DND-41 (cell line): ENCODE data around the gene B4GALT6.

Source experiments
- ATAC-seq: fragments of 200-7000 bp; cut with Tn5 transposase; 3 replicates; pipeline ENCODE4 v1.9.1; 2021; ENCODE audit warnings: low read depth; ENCODE audit not compliant: insufficient read depth
- DNase-seq: peaks from one replicate; pipeline ENCODE4 v3.0.0-alpha.2; 2020
- H2AFZ ChIP-seq: 2 replicates; pipeline ENCODE4 v1.6.0; 2012; ENCODE audit warnings: low read depth, low read length
- H3K27ac ChIP-seq: 2 replicates; pipeline ENCODE4 v1.5.1; 2012; ENCODE audit warnings: low read length, inconsistent platforms
- H3K27me3 ChIP-seq: fragments of 200-600 bp; sonication (generic); 2 replicates; pipeline ENCODE4 v1.6.0; 2012; ENCODE audit warnings: low read length, mild to moderate bottlenecking, inconsistent platforms; ENCODE audit not compliant: insufficient read depth, poor library complexity
- H3K36me3 ChIP-seq: 2 replicates; pipeline ENCODE4 v1.5.1; 2012; ENCODE audit warnings: low read length, inconsistent platforms; ENCODE audit not compliant: insufficient read depth
- H3K4me1 ChIP-seq: 2 replicates; pipeline ENCODE4 v1.5.1; 2012; ENCODE audit warnings: mild to moderate bottlenecking, low read length; ENCODE audit not compliant: insufficient read depth
- H3K4me2 ChIP-seq: 2 replicates; pipeline ENCODE4 v1.6.0; 2012; ENCODE audit warnings: mild to moderate bottlenecking, moderate library complexity, low read length, inconsistent platforms; ENCODE audit not compliant: insufficient read depth
- H3K4me3 ChIP-seq, 2 experiments: fragments of 200-600 bp in 1 of 2; shearing (Covaris generic) in 1 of 2; 2 replicates each; pipeline ENCODE4 v1.5.1; 2012 to 2016; ENCODE audit warnings: inconsistent platforms in 2 of 2, low read length in 2 of 2, mild to moderate bottlenecking in 2 of 2, low read depth in 1 of 2, moderate library complexity in 1 of 2
- H3K79me2 ChIP-seq: 2 replicates; pipeline ENCODE4 v1.6.0; 2012; ENCODE audit warnings: low read length, inconsistent platforms; ENCODE audit not compliant: insufficient read depth
- H3K9ac ChIP-seq: 2 replicates; pipeline ENCODE4 v1.6.0; 2012; ENCODE audit warnings: low read depth, mild to moderate bottlenecking, inconsistent platforms, low read length, moderate library complexity
- H3K9me3 ChIP-seq: 2 replicates; pipeline ENCODE4 v1.5.1; 2012; ENCODE audit warnings: low read length, moderate library complexity, mild to moderate bottlenecking, inconsistent platforms; ENCODE audit not compliant: insufficient read depth, severe bottlenecking
- H4K20me1 ChIP-seq: 2 replicates; pipeline ENCODE4 v1.6.0; 2012; ENCODE audit warnings: low read length; ENCODE audit not compliant: insufficient read depth
- EZH2 ChIP-seq: IDR thresholded peaks from 3 replicates; pipeline ENCODE4 v1.6.1; 2012; ENCODE audit warnings: borderline replicate concordance, low read depth, mild to moderate bottlenecking, moderate library complexity, low read length, inconsistent platforms; ENCODE audit not compliant: severe bottlenecking
- TF ChIP-seq, protein P1 (sequence below): IDR thresholded peaks from 2 replicates; pipeline ENCODE4 v1.5.1; 2012; ENCODE audit warnings: borderline replicate concordance, low read length, moderate library complexity, mild to moderate bottlenecking; ENCODE audit not compliant: poor library complexity, severe bottlenecking; ENCODE audit errors: extremely low read depth

B4GALT6 gene

DNA sequence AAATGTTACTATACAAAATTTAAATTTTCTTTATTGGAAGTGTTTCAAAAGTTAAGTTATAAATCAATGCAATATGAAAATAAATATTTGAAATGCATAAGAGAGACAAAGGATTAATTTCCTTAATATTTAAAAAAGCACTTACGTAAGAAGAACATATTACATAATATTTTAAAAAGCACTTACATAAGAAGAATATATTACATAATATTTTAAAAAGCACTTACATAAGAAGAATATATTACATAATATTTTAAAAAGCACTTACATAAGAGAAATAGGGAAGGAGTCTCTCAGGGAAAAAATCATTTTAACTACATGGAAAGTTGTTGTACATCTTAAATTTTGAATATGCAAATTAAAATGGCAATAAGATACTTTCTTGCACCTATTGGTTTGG is 17.4 kb upstream of the B4GALT6 start:
- no peak for DNase-seq
- no peak overlapping the region for H2AFZ ChIP-seq
- peaks cover 3% of the 10 kb centered on the region for H3K27me3 ChIP-seq
- no peak for ATAC-seq
- no peak for TF ChIP-seq EZH2
- TF ChIP-seq, protein P1, sequence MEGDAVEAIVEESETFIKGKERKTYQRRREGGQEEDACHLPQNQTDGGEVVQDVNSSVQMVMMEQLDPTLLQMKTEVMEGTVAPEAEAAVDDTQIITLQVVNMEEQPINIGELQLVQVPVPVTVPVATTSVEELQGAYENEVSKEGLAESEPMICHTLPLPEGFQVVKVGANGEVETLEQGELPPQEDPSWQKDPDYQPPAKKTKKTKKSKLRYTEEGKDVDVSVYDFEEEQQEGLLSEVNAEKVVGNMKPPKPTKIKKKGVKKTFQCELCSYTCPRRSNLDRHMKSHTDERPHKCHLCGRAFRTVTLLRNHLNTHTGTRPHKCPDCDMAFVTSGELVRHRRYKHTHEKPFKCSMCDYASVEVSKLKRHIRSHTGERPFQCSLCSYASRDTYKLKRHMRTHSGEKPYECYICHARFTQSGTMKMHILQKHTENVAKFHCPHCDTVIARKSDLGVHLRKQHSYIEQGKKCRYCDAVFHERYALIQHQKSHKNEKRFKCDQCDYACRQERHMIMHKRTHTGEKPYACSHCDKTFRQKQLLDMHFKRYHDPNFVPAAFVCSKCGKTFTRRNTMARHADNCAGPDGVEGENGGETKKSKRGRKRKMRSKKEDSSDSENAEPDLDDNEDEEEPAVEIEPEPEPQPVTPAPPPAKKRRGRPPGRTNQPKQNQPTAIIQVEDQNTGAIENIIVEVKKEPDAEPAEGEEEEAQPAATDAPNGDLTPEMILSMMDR = no peak
- H3K4me1 ChIP-seq = no peaks in the 10 kb centered on the region
- no peak overlapping the region for H3K9ac ChIP-seq
- H3K27ac ChIP-seq = no peak overlapping the region
- H3K79me2 ChIP-seq = no peaks in the 10 kb centered on the region
- H3K4me2 ChIP-seq = no peak overlapping the region
- no peaks in the 10 kb centered on the region for H3K9me3 ChIP-seq
- H4K20me1 ChIP-seq = no peaks in the 10 kb centered on the region
- H3K4me3 ChIP-seq = no peak overlapping the region
- no peaks in the 10 kb centered on the region for H3K36me3 ChIP-seq

DNA sequence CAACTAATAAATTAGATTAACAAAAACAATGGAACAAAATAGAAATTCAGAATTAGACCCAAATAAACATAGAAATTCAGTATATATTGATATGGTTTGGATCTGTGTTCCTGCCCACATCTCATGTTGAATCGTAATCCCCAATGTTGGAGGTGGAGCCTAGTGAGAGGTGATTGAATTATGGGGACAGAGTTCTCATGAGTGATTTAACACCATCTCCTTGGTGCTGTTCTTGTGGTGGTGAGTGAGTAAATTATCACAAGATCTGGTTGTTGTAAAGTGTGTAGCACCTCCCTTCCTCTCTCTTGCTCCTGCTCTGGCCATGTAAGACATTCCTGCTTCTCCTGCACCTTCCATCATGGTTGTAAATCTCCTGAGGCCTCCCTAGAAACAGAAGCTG is 16.6 kb upstream of the B4GALT6 start:
- H4K20me1 ChIP-seq = no peaks in the 10 kb centered on the region
- H3K27ac ChIP-seq = no peak overlapping the region
- no peak for TF ChIP-seq EZH2
- TF ChIP-seq, protein P1 = no peak
- no peak overlapping the region for H2AFZ ChIP-seq
- ATAC-seq (no peak), DNase-seq (no peak)
- H3K4me3 ChIP-seq = no peak overlapping the region
- H3K9ac ChIP-seq = no peak overlapping the region
- no peaks in the 10 kb centered on the region for H3K9me3 ChIP-seq
- H3K4me1 ChIP-seq = no peaks in the 10 kb centered on the region
- H3K27me3 ChIP-seq = no peaks in the 10 kb centered on the region
- no peak overlapping the region for H3K4me2 ChIP-seq
- H3K79me2 ChIP-seq = no peaks in the 10 kb centered on the region
- H3K36me3 ChIP-seq = no peaks in the 10 kb centered on the region

DNA sequence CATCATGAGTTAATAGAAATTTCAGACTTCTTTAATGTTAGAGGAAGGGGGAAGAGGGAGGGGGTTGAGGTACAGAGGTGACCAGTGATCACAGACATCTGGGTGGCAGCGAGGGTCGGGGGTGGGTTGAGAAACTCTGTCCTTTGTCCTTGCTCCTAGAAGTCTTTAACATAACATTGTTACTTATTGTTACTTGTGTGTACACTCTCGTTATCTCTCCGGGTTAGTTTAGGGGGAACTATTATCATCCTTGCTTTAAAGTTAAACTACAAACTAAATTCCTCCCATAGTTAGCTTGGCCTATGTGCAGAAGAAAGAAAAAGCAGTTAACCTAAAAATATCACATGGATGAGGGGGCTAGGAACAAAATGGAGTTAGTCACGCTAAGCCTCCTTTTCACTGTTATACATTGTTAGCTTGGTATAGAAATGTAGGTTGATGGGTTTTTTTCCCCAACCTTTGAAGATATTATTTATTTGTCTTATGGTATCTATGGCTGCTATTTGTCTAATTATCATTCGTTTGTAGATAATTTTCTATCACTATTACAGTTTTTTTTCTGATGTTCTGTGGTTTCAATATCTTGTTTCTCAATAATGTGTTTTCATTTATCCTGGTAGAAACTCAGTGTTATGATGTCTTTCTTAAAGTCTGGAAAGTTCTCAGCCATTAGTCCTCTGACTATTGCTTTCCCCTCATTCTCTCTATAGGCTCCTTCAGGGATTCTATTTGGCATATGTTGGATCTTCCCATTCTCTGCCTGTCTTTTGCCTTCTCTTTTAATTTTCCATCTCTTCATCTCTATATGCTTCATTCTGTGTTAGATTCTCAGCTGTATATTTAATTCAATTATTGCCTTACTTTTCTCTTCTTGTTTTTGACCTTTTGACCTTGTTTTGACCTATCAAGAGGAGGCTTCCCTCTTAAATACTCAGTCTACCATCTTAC is 13.2 kb upstream of the B4GALT6 start:
- no peak for ATAC-seq
- H3K4me1 ChIP-seq = no peaks in the 10 kb centered on the region

More for the DNA sequence above, 13.2 kb upstream of the B4GALT6 start:
- Histone ChIP-seq H3K9ac (no peak overlapping the region), H3K4me2 (no peak overlapping the region), H2AFZ (no peak overlapping the region), H3K4me3 (no peak overlapping the region), H3K27me3 (peaks cover 6% of the 10 kb centered on the region), H3K36me3 (no peaks in the 10 kb centered on the region), H3K27ac (no peak overlapping the region), H3K79me2 (no peaks in the 10 kb centered on the region), H3K9me3 (no peaks in the 10 kb centered on the region), H4K20me1 (no peaks in the 10 kb centered on the region)
- DNase-seq = no peak
- TF ChIP-seq EZH2 = no peak
- TF ChIP-seq, protein P1 = no peak
